ENCODE data around the gene SLC25A39. TPM values are rescaled to one million over a fixed set of nuclear protein-coding genes. Genes with fewer than 3 reads are reported as not detected.

SLC25A39 gene
- total and polyA plus RNA-seq, 2 donors (not counting 1 experiment from before 2014, with no cell fraction given), result 35.3 to 70.2 TPM

GRCh38 chr17:44279666-44280391, 44.8 kb downstream of the SLC25A39 start:
- no peak overlapping the region for H2AFZ ChIP-seq (ENCODE audit: low read length)
- H3K27ac ChIP-seq (ENCODE audit: insufficient read depth, low read length), result peak overlapping the region; percentile 49
- H3K4me2 ChIP-seq (ENCODE audit: extremely low read depth, insufficient read depth, low read length), result no peak overlapping the region

DNA sequence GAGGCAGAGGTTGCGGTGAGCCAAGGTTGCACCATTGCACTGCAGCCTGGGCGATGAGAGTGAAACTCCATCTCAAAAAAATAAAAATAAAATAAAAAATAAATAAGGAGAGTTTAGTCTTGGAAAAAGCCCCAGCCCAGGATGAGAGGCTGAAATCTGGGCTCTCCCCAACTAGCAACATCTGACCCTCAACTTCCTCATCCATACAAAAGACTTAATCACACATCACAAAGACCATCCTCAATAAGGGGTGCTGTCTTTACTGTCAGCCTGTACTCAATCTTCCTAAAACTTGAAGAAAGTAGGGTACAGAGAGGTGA, 45.3 kb downstream of the SLC25A39 start:
- Histone ChIP-seq H4K20me1 (ENCODE audit: control insufficient read depth, extremely low read depth, insufficient read depth, low read length) (no peaks in the 10 kb centered on the region), H3K27ac (ENCODE audit: insufficient read depth, low read length) (no peak overlapping the region), H3K4me2 (ENCODE audit: extremely low read depth, insufficient read depth, low read length) (no peak overlapping the region), H3K79me2 (ENCODE audit: control insufficient read depth, insufficient read depth, low read length) (no peaks in the 10 kb centered on the region), H3K4me3 (replicated peaks in 1 of 4; ENCODE audit: control extremely low read depth in 1 of 4, insufficient read depth in 1 of 4, low read depth in 3 of 4, low read length in 4 of 4) (no peak overlapping the region), H3K36me3 (ENCODE audit: control insufficient read depth, insufficient read depth, low read length) (no peaks in the 10 kb centered on the region), H3K9ac (ENCODE audit: insufficient read depth, low read length) (no peak overlapping the region), H3K4me1 (ENCODE audit: control insufficient read depth, extremely low read depth, insufficient read depth, low read length) (peaks cover 3% of the 10 kb centered on the region), H3K27me3 (ENCODE audit: control insufficient read depth, insufficient read depth, low read length) (no peaks in the 10 kb centered on the region), H2AFZ (ENCODE audit: low read length) (no peak overlapping the region), H3K9me3 (ENCODE audit: control insufficient read depth, insufficient read depth, low read depth, low read length) (no peaks in the 10 kb centered on the region)
- no peak for TF ChIP-seq CTCF (conservative IDR thresholded peaks at IDR 0.05 in 1 of 2, IDR thresholded peaks at IDR 0.05 in 1 of 2; ENCODE audit: low read depth in 1 of 2, low read length in 2 of 2)
- TF ChIP-seq EZH2 (IDR thresholded peaks at IDR 0.05; ENCODE audit: low read length, missing control alignments), result no peak
- no peak for DNase-seq (ENCODE audit: low read depth in 2 of 2)

More at GRCh38 chr17:44279666-44280391, 44.8 kb downstream of the SLC25A39 start:
- Histone ChIP-seq H4K20me1 (ENCODE audit: control insufficient read depth, extremely low read depth, insufficient read depth, low read length) (no peaks in the 10 kb centered on the region), H3K9me3 (ENCODE audit: control insufficient read depth, insufficient read depth, low read depth, low read length) (no peaks in the 10 kb centered on the region), H3K79me2 (ENCODE audit: control insufficient read depth, insufficient read depth, low read length) (no peaks in the 10 kb centered on the region), H3K36me3 (ENCODE audit: control insufficient read depth, insufficient read depth, low read length) (no peaks in the 10 kb centered on the region), H3K9ac (ENCODE audit: insufficient read depth, low read length) (no peak overlapping the region), H3K27me3 (ENCODE audit: control insufficient read depth, insufficient read depth, low read length) (no peaks in the 10 kb centered on the region), H3K4me1 (ENCODE audit: control insufficient read depth, extremely low read depth, insufficient read depth, low read length) (peaks cover 3% of the 10 kb centered on the region), H3K4me3 (replicated peaks in 1 of 4; ENCODE audit: control extremely low read depth in 1 of 4, insufficient read depth in 1 of 4, low read depth in 3 of 4, low read length in 4 of 4) (no peak overlapping the region)
- TF ChIP-seq EZH2 (IDR thresholded peaks at IDR 0.05; ENCODE audit: low read length, missing control alignments), result no peak
- no peak for TF ChIP-seq CTCF (conservative IDR thresholded peaks at IDR 0.05 in 1 of 2, IDR thresholded peaks at IDR 0.05 in 1 of 2; ENCODE audit: low read depth in 1 of 2, low read length in 2 of 2)
- peak; percentile 86 for DNase-seq (ENCODE audit: low read depth in 2 of 2)

- peak in 1 of 2 donors; percentile 60 for DNase-seq (ENCODE audit: low read depth in 2 of 2)
These were observed 46.6 kb downstream of the SLC25A39 start for GRCh38 chr17:44277976-44278375.

More at GRCh38 chr17:44277976-44278375, 46.6 kb downstream of the SLC25A39 start:
- Histone ChIP-seq H2AFZ (ENCODE audit: low read length) (no peak overlapping the region), H3K79me2 (ENCODE audit: control insufficient read depth, insufficient read depth, low read length) (no peaks in the 10 kb centered on the region), H3K4me1 (ENCODE audit: control insufficient read depth, extremely low read depth, insufficient read depth, low read length) (peaks cover 3% of the 10 kb centered on the region), H3K9me3 (ENCODE audit: control insufficient read depth, insufficient read depth, low read depth, low read length) (no peaks in the 10 kb centered on the region), H3K27me3 (ENCODE audit: control insufficient read depth, insufficient read depth, low read length) (no peaks in the 10 kb centered on the region), H3K36me3 (ENCODE audit: control insufficient read depth, insufficient read depth, low read length) (no peaks in the 10 kb centered on the region), H3K9ac (ENCODE audit: insufficient read depth, low read length) (no peak overlapping the region), H3K4me2 (ENCODE audit: extremely low read depth, insufficient read depth, low read length) (no peak overlapping the region), H3K4me3 (replicated peaks in 1 of 4; ENCODE audit: control extremely low read depth in 1 of 4, insufficient read depth in 1 of 4, low read depth in 3 of 4, low read length in 4 of 4) (no peak overlapping the region), H4K20me1 (ENCODE audit: control insufficient read depth, extremely low read depth, insufficient read depth, low read length) (no peaks in the 10 kb centered on the region), H3K27ac (ENCODE audit: insufficient read depth, low read length) (no peak overlapping the region)
- TF ChIP-seq CTCF (conservative IDR thresholded peaks at IDR 0.05 in 1 of 2, IDR thresholded peaks at IDR 0.05 in 1 of 2; ENCODE audit: low read depth in 1 of 2, low read length in 2 of 2) (no peak), EZH2 (IDR thresholded peaks at IDR 0.05; ENCODE audit: low read length, missing control alignments) (no peak)
